Fibroblast of villous mesenchyme (primary cell): ENCODE data around the gene ZNF474. TPM values are rescaled to one million over a fixed set of nuclear protein-coding genes. Genes with fewer than 3 reads are reported as not detected.
A peak's percentile ranks its signal among the peaks of the same experiment; 100 is the strongest.

Experiments
- DNase-seq: peaks from one replicate; pipeline ENCODE4 v3.0.0-alpha.2; 2010; ENCODE audit warnings: low read depth
- H3K4me3 ChIP-seq: 2 replicates; pipeline ENCODE4 v1.5.1; 2011; ENCODE audit warnings: low read depth, mild to moderate bottlenecking, low read length
- total RNA-seq: library from RNA; depleted of rRNA; stranded (reverse); fragments of >200 nt; gene quantifications from 2 replicates; pipeline ENCODE4 v1.2.3, GENCODE V29; 2012
- TF ChIP-seq, protein P1 (sequence below): IDR thresholded peaks from 2 replicates; pipeline ENCODE4 v1.5.1; 2012; ENCODE audit warnings: low read depth, mild to moderate bottlenecking, low read length; ENCODE audit not compliant: insufficient read depth

The ZNF474 gene
- total RNA-seq, 1 donor, result 0.43 TPM

DNA sequence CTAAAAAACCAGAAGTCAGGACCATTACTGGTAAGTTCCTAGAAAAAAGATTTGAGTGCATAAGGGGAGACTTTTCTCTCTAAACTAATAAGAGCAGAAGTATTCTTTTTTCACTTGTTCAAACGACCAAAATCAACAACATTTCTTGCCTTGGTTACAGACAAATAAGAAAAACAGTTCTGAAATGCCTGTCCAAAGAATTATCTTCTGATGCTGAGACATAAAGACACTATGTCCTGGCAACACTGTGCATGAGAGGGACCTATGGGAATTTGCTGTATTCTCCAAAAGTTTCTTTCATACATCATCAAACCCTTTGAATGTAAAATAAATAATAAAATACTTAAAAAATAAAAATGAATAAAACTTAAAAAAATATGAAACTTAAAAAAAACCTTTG lies 50.4 kb downstream of the ZNF474 start:
- TF ChIP-seq, protein P1, sequence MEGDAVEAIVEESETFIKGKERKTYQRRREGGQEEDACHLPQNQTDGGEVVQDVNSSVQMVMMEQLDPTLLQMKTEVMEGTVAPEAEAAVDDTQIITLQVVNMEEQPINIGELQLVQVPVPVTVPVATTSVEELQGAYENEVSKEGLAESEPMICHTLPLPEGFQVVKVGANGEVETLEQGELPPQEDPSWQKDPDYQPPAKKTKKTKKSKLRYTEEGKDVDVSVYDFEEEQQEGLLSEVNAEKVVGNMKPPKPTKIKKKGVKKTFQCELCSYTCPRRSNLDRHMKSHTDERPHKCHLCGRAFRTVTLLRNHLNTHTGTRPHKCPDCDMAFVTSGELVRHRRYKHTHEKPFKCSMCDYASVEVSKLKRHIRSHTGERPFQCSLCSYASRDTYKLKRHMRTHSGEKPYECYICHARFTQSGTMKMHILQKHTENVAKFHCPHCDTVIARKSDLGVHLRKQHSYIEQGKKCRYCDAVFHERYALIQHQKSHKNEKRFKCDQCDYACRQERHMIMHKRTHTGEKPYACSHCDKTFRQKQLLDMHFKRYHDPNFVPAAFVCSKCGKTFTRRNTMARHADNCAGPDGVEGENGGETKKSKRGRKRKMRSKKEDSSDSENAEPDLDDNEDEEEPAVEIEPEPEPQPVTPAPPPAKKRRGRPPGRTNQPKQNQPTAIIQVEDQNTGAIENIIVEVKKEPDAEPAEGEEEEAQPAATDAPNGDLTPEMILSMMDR, result no peak
- H3K4me3 ChIP-seq, result no peak overlapping the region
- no peak for DNase-seq

DNA sequence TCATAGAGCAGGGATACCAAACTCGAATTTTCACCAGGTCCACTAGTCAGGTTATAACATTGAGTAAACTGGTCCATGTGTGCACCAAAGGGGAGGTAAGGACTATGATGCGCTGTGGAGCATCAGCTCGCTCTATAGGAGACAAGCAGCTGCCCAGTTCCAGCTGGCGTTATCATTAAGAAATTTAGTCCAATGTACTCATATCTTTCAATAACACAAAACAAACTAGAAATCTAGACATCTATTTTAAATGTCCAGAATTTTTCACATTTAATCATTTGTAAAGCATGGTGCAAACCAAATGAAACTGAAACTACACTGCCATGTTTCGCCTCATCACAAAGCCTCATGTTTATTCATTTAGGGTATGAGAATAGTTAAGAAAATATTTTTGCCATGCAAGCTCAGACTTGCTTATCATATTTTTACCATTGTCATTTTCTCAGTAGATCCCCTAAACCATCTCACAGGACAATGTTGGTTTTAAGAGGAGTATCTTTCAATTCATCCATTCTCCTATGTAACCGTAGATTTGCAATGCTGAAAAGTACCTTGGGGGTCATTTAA lies 50.9 kb downstream of the ZNF474 start:
- TF ChIP-seq, protein P1, result no peak
- no peak for DNase-seq

DNA sequence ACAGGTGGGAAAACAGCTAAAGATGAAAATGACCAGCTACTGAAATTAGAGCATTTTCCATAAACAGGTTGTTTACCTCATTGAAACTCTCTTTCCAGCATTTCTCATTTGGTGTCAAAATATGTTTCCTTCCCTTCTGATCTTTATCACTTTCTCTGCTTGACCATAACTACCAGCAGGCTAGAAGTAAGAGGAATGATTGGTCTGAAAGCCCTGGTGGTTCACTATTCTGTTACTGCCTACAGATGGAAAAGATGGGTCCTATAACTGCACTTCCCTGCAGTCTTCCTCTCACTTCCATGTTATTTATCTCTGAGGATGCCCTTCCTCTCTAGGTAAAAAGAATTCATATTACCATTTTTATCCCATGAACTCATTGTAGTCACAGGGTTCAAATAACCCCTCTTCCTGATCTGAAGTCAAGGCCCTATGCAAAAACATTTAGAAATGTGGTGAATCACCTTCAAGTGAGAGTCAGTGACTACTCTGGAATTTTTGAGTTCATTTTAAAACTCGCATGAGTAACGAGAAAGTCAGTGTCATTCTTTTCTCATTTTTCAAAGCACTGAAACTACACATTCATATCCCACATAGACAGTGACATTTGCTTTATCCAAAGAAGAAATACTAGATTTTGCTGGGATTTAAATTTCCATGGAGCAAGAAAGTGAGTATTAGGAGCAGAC lies 51.7 kb downstream of the ZNF474 start:
- TF ChIP-seq, protein P1, result no peak
- peak; percentile 50 for DNase-seq
- no peak overlapping the region for H3K4me3 ChIP-seq

More for the DNA sequence above, 50.9 kb downstream of the ZNF474 start:
- H3K4me3 ChIP-seq, result no peak overlapping the region

DNA sequence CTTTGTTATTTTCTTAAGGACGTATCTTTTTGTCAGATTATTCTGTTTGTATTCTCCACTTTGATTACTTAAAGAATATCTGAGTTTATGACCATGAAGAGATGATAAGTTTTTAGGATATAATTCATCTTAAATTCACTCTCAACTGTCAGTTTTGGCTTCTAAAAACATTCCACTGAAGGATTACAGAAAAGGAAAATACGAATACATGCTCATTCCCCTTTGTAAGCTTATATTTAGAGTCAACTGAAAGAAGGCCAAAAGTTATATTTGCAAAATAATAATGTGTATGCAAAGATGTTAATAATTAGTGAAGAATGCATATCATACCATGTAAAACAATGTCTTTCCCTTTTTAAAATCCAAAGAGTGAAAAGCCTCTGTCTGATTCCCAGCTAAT lies 52.5 kb downstream of the ZNF474 start:
- DNase-seq, result no peak
- TF ChIP-seq, protein P1, result no peak
- no peak overlapping the region for H3K4me3 ChIP-seq

DNA sequence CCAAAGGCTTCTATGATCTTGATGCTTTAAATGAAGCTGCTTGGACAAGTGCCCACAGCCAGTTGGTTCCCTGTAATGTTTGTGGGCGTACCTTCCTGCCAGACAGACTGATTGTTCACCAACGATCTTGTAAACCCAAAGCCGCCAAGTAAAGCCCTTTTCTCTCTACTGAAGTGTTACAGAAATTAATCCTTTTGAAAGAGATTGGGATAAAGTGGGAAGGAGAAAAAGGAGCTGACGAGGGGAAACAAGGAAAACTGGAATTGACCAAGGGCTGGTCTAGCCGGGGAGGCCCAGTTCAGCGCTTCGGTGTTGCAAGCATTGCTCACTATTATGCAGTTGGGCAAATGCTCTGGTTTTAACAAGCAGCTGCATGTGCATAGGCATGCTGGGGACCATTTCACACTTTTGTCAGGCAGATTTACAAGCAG lies 53.2 kb downstream of the ZNF474 start:
- peak; percentile 80 for DNase-seq
- peak overlapping the region; percentile 5 for H3K4me3 ChIP-seq
- TF ChIP-seq, protein P1, result no peak

DNA sequence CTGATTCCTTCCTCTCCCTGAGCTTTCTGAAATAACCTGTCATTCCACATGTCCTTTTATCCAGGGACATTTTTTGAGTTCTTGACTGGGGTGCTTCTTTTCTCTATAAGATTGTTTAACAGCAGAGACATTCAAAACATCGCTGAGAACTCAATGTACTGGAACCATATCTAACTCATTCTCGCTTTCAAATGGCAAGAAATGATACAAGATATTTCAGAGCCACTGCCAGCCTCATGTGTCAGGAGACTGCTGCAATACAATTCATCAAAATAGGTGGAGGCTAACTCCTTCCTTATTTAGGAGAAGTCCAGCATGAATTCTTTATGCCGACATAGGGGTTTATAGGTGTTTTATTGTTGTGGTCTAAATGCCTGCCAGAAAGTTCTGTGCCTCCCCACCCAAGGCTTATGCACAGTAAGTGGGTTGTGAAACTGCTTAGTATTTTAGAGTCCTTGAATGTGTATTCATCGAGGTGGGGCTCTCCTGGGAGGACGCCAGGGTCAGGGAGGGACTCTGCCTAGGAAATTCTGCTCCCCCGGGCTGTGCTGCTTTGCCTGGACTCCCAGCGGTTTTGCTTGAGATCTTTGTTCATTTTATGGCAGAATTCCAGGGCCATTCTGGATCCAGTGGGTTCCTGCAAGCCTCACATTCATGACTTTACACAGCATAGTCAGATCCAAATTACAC lies 53.9 kb downstream of the ZNF474 start:
- H3K4me3 ChIP-seq, result no peak overlapping the region

More for the DNA sequence above, 53.9 kb downstream of the ZNF474 start:
- TF ChIP-seq, protein P1, result no peak
- peak; percentile 50 for DNase-seq
